ENCODE measurements around the gene GIMAP4.

- TF ChIP-seq TAF1 (IDR thresholded peaks at IDR 0.05; ENCODE audit: borderline replicate concordance, insufficient read depth, low read length) = no peak
- no peak for TF ChIP-seq POLR2AphosphoS5 (IDR thresholded peaks at IDR 0.05; ENCODE audit: low read depth, low read length)
- no peak for TF ChIP-seq REST (IDR thresholded peaks at IDR 0.05; ENCODE audit: insufficient read depth in 1 of 2, low read depth in 2 of 2, low read length in 2 of 2)
- no peak for TF ChIP-seq SIN3A (IDR thresholded peaks at IDR 0.05; ENCODE audit: borderline replicate concordance, insufficient read depth, low read length)
- TF ChIP-seq FOXP2 (optimal IDR thresholded peaks at IDR 0.05; ENCODE audit: borderline replicate concordance, extremely low read depth, extremely low read length, insufficient read depth) = no peak
Measured at GRCh38 chr7:150553163-150553562, 14.0 kb upstream of the GIMAP4 start.
